Thymus (tissue), 11 donors: Measurements from ENCODE around the gene ZMAT5. TPM values are rescaled to one million over a fixed set of nuclear protein-coding genes. Genes with fewer than 3 reads are reported as not detected.

ENCODE experiments used
- DNase-seq, 9 donors: peaks; one replicate each; pipeline ENCODE4 v3.0.0-alpha.2; 2013; ENCODE audit warnings: low spot score in 9 of 9, low read depth in 6 of 9, missing footprints in 1 of 9
- H3K27ac ChIP-seq, 2 donors: one replicate each; pipeline ENCODE4 v1.5.1; 2013; ENCODE audit warnings: control low read depth in 1 of 2, low read depth in 1 of 2, low read length in 1 of 2, mild to moderate bottlenecking in 1 of 2, moderate library complexity in 1 of 2
- H3K27me3 ChIP-seq, 2 donors: one replicate each; pipeline ENCODE4 v1.5.1; 2013; ENCODE audit warnings: low read length in 1 of 2; ENCODE audit not compliant: control insufficient read depth in 2 of 2, insufficient read depth in 1 of 2
- H3K36me3 ChIP-seq, 2 donors: one replicate each; pipeline ENCODE4 v1.5.1; 2013; ENCODE audit warnings: low read length in 1 of 2, mild to moderate bottlenecking in 1 of 2, moderate library complexity in 1 of 2; ENCODE audit not compliant: control insufficient read depth in 2 of 2, insufficient read depth in 2 of 2
- H3K4me1 ChIP-seq, 2 donors: one replicate each; pipeline ENCODE4 v1.5.1; 2013; ENCODE audit warnings: low read length in 2 of 2; ENCODE audit not compliant: control insufficient read depth in 2 of 2, insufficient read depth in 2 of 2
- H3K4me3 ChIP-seq, 2 donors: one replicate each; pipeline ENCODE4 v1.5.1; 2013; ENCODE audit warnings: low read length in 2 of 2, control low read depth in 1 of 2, mild to moderate bottlenecking in 1 of 2
- H3K9me3 ChIP-seq, 2 donors: one replicate each; pipeline ENCODE4 v1.5.1; 2013; ENCODE audit warnings: low read length in 1 of 2, mild to moderate bottlenecking in 1 of 2; ENCODE audit not compliant: control insufficient read depth in 2 of 2, insufficient read depth in 1 of 2
- WGBS: extraction: QIAGEN DNeasy Blood & Tissue Kit; methylation state at CpG from one replicate; pipeline ENCODE4 v1.1.7; 2013; 5-methylcytosine and 5-hydroxymethylcytosine counted together
- polyA plus RNA-seq: library from polyadenylated mRNA; stranded (reverse); fragments of 200-250 nt; gene quantifications from one replicate; pipeline ENCODE4 v1.2.3, GENCODE V29; 2013
- total RNA-seq: library from RNA; stranded (reverse); fragments of 120-200 nt; gene quantifications from one replicate; pipeline ENCODE4 v1.2.4, GENCODE V29; 2013
- donor health status: healthy.

Gene ZMAT5
- total and polyA plus RNA-seq, 2 donors = 21.8 to 31.1 TPM

DNA sequence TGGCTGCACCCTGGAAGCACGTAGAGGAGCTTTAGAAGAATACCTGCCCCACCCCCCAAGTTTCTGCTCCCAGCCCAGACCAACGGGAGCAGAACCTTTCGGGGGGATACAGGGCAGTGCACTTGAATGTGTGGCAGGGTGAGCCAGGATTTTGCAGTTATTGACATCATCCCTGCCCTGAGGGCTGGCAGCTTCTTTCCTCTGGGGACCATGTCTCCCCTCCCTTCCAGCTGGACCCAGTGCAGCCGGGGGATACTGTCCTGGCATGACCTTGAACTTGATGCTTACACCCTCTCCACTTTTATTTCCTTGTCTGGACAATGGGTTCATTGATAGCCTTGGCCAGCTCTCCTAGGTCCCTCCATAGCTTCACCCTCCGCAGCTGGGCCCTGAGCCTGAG, 51.1 kb downstream of the ZMAT5 start:
- H3K27me3 ChIP-seq = peaks cover 51 to 86% of the 10 kb centered on the region in 2 donors
- no peaks in the 10 kb centered on the region for H3K4me1 ChIP-seq
- no peaks in the 10 kb centered on the region for H3K36me3 ChIP-seq
- no peaks in the 10 kb centered on the region for H3K9me3 ChIP-seq
- 85% methylated on average over 5 of the region's 5 CpGs for WGBS
- no peak for DNase-seq
- no peak overlapping the region for H3K27ac ChIP-seq
- H3K4me3 ChIP-seq = no peak overlapping the region

GRCh38 chr22:29715240-29715639, 51.6 kb downstream of the ZMAT5 start:
- Histone ChIP-seq H3K4me3 (no peak overlapping the region), H3K4me1 (no peaks in the 10 kb centered on the region), H3K36me3 (no peaks in the 10 kb centered on the region), H3K9me3 (no peaks in the 10 kb centered on the region), H3K27me3 (peaks cover 46 to 83% of the 10 kb centered on the region in 2 donors), H3K27ac (no peak overlapping the region)
- DNase-seq = no peak
- WGBS = 68% methylated on average over 13 of the region's 13 CpGs

- DNase-seq = no peak
- peaks cover 26 to 80% of the 10 kb centered on the region in 2 donors for H3K27me3 ChIP-seq
Observed at GRCh38 chr22:29713156-29713727, 53.6 kb downstream of the ZMAT5 start.

GRCh38 chr22:29712119-29712518, 54.7 kb downstream of the ZMAT5 start:
- Histone ChIP-seq H3K4me3 (no peak overlapping the region), H3K4me1 (no peaks in the 10 kb centered on the region), H3K27me3 (peaks cover 19 to 75% of the 10 kb centered on the region in 2 donors), H3K36me3 (no peaks in the 10 kb centered on the region), H3K9me3 (no peaks in the 10 kb centered on the region), H3K27ac (no peak overlapping the region)
- WGBS = 88% methylated on average over 2 of the region's 2 CpGs
- no peak for DNase-seq

More at GRCh38 chr22:29713156-29713727, 53.6 kb downstream of the ZMAT5 start:
- H3K9me3 ChIP-seq = no peaks in the 10 kb centered on the region
- no peak overlapping the region for H3K27ac ChIP-seq
- no peaks in the 10 kb centered on the region for H3K36me3 ChIP-seq
- no peak overlapping the region for H3K4me3 ChIP-seq
- H3K4me1 ChIP-seq = no peaks in the 10 kb centered on the region
- WGBS = 72% methylated on average over 8 of the region's 8 CpGs

DNA sequence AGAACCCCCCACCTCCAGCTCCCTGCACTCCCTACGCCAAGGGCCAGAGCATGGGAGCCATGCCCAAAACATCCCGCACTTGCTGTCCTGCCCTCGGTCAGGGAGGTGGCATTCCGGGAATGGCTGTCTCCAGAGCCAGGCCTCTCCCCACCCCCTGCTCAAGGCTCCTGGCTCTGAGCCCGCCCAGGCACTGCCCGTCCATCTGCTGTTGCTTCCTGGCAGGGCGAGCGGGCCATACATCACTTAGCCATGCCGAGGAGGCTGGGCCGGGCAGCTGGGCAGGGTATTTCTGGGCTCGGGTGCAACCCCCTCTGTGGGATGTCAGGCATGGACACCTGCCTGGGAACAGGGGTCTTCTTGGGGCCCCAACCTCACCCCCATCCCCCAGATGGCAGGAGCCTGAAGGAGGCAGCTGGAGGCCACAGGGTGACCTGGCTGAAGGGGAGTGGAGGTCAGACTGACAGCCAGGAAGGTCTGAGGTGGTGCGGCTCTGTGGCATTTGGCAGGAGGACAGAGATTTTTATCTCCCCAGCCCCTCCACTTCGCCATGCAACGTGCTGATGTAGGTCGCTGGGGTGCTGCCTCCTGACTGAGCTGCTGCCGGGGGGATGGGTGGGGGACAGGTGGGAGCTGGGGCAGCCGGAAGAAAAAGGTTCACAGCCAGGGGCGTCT, 55.7 kb downstream of the ZMAT5 start:
- DNase-seq = no peak
- Histone ChIP-seq H3K27me3 (peaks cover 9 to 75% of the 10 kb centered on the region in 2 donors), H3K4me3 (no peak overlapping the region), H3K4me1 (no peaks in the 10 kb centered on the region), H3K36me3 (no peaks in the 10 kb centered on the region), H3K9me3 (no peaks in the 10 kb centered on the region), H3K27ac (no peak overlapping the region)
- WGBS = 73% methylated on average over 18 of the region's 18 CpGs

DNA sequence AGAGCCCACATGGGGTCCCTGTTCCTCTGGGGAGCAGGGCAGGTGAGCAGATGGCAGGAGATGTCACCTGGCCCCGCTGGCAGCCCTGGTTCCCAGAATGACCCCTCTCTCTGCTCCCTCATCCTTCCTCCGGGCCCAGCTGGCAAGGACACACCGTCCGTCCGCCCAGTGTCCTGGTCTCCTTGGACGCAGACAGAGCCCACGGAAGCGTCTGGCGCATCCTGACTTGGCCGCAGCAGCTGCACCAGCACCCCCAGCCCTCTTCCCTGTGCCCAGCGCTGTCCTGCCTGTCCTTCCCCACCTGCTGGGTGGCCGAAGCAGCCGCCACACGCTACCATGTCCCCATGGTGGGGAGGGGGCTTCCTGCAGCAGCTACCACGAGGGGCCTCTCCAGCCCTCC, 56.6 kb downstream of the ZMAT5 start:
- no peak for DNase-seq
- no peaks in the 10 kb centered on the region for H3K36me3 ChIP-seq
- WGBS = 92% methylated on average over 15 of the region's 15 CpGs
- no peaks in the 10 kb centered on the region for H3K4me1 ChIP-seq
- H3K27me3 ChIP-seq = peaks cover 3 to 74% of the 10 kb centered on the region in 2 donors
- H3K9me3 ChIP-seq = no peaks in the 10 kb centered on the region
- H3K27ac ChIP-seq = no peak overlapping the region
- H3K4me3 ChIP-seq = no peak overlapping the region

DNA sequence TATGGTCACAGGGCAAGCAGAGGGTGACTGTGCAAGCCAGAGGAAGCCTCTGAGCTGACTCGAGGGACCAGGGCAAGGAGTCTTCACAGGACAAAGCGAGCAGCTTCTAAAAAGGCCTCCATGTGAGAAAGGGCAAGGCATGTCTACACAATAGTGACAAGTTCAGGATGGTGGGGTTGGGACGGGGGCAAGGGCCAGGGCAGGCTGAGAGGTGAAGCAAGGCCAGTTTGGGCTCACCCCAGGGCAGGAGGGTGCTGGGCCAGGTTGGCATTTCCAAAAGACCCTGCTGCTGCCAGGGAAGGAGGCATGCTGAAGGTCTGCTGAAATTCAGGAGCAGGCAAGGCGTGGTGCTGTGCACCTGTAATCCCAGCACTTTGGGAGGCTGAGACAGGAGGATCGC, 59.3 kb downstream of the ZMAT5 start:
- no peak overlapping the region for H3K4me3 ChIP-seq
- H3K9me3 ChIP-seq = no peaks in the 10 kb centered on the region
- no peak overlapping the region for H3K27ac ChIP-seq
- 92% methylated on average over 5 of the region's 5 CpGs for WGBS
- no peaks in the 10 kb centered on the region for H3K36me3 ChIP-seq
- peaks cover 0 to 73% of the 10 kb centered on the region in 2 donors for H3K27me3 ChIP-seq
- DNase-seq = no peak
- H3K4me1 ChIP-seq = peaks cover 0 to 4% of the 10 kb centered on the region in 2 donors

DNA sequence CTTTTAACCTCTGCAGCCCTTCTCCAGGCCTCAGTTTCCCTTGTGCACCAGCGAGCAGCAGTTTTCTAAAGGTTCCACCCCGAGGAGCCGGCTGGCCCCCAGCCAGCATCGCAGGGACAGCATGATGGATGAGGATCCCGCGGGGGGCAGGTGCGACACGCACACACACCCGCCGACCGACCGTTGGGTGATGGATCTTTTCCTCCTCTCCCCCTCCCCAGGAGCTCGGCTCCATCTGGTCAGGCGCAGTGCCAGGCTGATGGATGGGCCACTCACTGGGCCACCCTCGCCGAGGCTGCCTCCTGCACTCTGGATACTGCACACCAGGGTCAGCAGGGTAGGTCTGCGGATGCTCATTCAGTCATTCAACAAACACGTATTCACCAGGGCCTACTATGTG, 59.8 kb downstream of the ZMAT5 start:
- H3K9me3 ChIP-seq = no peaks in the 10 kb centered on the region
- H3K4me3 ChIP-seq = no peak overlapping the region
- no peak for DNase-seq
- H3K27ac ChIP-seq = no peak overlapping the region
- H3K4me1 ChIP-seq = peaks cover 0 to 4% of the 10 kb centered on the region in 2 donors
- 75% methylated on average over 18 of the region's 18 CpGs for WGBS
- no peaks in the 10 kb centered on the region for H3K36me3 ChIP-seq
- H3K27me3 ChIP-seq = peaks cover 0 to 74% of the 10 kb centered on the region in 2 donors

GRCh38 chr22:29706486-29706885, 60.3 kb downstream of the ZMAT5 start:
- H3K27ac ChIP-seq = no peak overlapping the region
- DNase-seq = no peak
- 71% methylated on average over 9 of the region's 9 CpGs for WGBS
- peaks cover 0 to 78% of the 10 kb centered on the region in 2 donors for H3K27me3 ChIP-seq
- H3K36me3 ChIP-seq = no peaks in the 10 kb centered on the region
- H3K4me3 ChIP-seq = no peak overlapping the region
- no peaks in the 10 kb centered on the region for H3K9me3 ChIP-seq
- peaks cover 0 to 5% of the 10 kb centered on the region in 2 donors for H3K4me1 ChIP-seq
